ENCODE data around the gene CYB5R3.
"Not testable (repeated sequence)": the region's sequence is repeated elsewhere in the genome, so short reads cannot be mapped to it uniquely, and the experiment has no call there.

Gene CYB5R3

DNA sequence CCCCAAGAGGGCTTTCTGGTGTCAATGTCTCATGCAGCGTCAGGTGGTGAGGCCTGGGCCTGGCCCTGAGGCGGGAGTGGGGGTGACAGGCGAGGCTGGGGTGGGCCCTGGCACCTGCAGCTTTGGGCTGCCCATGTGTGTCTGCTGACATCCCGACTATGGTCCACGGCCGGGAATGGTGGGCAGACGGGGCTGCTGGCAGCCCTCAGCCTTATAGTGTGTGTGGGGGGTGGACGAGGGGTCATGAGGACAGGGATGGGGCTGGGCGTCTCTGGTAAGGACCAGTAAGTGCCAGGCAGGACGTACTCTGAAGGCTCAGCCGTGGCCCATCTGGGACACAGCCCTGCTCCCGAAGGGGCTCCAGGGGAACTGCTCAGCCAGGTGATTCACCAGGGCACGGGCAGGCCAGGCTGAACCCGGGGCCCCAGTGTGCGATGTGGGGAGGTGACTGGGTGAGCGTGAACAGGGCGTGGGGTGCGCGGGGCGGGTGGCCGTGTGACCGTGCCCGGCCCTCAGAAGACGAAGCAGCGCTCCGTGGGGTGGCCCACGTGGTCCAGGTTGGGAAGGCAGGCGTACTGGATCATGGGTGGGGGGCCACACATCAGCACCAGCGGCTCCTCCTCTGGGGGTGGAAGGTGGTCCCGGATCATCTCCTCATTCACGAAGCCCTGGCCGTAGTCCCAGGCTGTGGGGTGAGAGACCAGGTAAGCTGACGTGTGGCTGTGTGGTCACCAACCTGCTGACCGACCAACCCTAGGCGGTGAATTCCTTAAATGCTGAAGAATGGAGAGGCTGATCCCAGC, 29.7 kb downstream of the CYB5R3 start:
- Mint-ChIP-seq H3K27me3 (ENCODE audit: low read depth) (no peaks in the 10 kb centered on the region), H3K36me3 (ENCODE audit: low read depth) (peaks cover 10% of the 10 kb centered on the region), H3K4me1 (peaks cover 21% of the 10 kb centered on the region), H3K27ac (no peak overlapping the region), H3K4me3 (no peak overlapping the region), H3K9me3 (no peaks in the 10 kb centered on the region)
- TF ChIP-seq CTCF (IDR thresholded peaks at IDR 0.05; ENCODE audit: unreplicated experiment in 3 of 3) = no peak

- peak overlapping the region; percentile 52 to 70 (median 66) for H3K27ac Mint-ChIP-seq
- peaks cover 38% of the 10 kb centered on the region for H3K4me1 Mint-ChIP-seq
- H3K27me3 Mint-ChIP-seq (ENCODE audit: low read depth) = no peaks in the 10 kb centered on the region
- peak overlapping the region in 2 of 3 experiments; percentile 1 to 13 for H3K4me3 Mint-ChIP-seq
- H3K36me3 Mint-ChIP-seq (ENCODE audit: low read depth) = peaks cover 19% of the 10 kb centered on the region
- no peak for TF ChIP-seq CTCF (IDR thresholded peaks at IDR 0.05; ENCODE audit: unreplicated experiment in 3 of 3)
- H3K9me3 Mint-ChIP-seq = no peaks in the 10 kb centered on the region
Measured at GRCh38 chr22:42617155-42617983, 31.8 kb downstream of the CYB5R3 start.

- Mint-ChIP-seq H3K4me3 (peak overlapping the region; percentile 95 to 96 (median 96)), H3K36me3 (ENCODE audit: low read depth) (peaks cover 24% of the 10 kb centered on the region), H3K27ac (peak overlapping the region; percentile 100), H3K4me1 (peaks cover 43% of the 10 kb centered on the region)
- H3K9me3 Mint-ChIP-seq; H3K27me3 Mint-ChIP-seq (ENCODE audit: low read depth): not testable (repeated sequence)
Measured at GRCh38 chr22:42615860-42616175, 33.4 kb downstream of the CYB5R3 start.

DNA sequence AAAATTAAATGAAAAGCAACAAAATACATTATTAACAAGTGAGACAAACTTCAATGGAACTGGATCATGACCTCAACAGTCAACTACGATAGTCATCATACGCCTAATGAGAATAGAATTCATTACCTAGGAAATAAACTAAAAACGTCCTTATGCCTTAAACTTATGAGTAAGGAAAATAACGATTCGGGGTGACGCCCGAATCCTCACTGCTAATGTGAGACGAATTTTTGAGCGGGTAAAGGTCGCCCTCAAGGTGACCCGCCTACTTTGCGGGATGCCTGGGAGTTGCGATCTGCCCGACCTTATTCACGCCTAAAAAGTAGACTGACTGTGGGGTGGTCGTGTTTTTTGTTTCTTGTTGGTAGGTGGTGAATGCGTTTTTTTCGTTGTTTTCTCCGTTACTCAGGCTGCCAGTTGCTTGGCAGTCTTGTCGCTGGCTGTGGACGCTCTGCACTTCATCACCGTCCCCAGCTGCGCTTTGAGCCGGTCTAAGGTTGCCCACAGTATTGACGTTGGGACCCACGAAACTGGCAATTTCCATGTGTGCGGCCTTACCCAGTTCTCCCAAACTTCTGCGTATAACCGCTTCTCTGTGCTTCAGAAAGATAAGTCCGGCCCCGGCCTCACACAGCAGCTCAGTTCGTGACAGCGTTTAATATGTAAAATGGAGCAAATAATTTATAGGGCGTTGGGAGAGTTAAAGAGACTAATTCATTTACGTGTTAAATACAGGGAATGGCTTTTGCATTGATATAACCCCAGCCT, 33.9 kb downstream of the CYB5R3 start:
- Mint-ChIP-seq H3K36me3 (ENCODE audit: low read depth) (peaks cover 24% of the 10 kb centered on the region), H3K27ac (peak overlapping the region; percentile 100), H3K4me1 (peaks cover 49% of the 10 kb centered on the region), H3K4me3 (peak overlapping the region; percentile 95 to 96 (median 96)), H3K27me3 (ENCODE audit: low read depth) (no peaks in the 10 kb centered on the region), H3K9me3 (no peaks in the 10 kb centered on the region)
- TF ChIP-seq CTCF (IDR thresholded peaks at IDR 0.05; ENCODE audit: unreplicated experiment in 3 of 3) = no peak

DNA sequence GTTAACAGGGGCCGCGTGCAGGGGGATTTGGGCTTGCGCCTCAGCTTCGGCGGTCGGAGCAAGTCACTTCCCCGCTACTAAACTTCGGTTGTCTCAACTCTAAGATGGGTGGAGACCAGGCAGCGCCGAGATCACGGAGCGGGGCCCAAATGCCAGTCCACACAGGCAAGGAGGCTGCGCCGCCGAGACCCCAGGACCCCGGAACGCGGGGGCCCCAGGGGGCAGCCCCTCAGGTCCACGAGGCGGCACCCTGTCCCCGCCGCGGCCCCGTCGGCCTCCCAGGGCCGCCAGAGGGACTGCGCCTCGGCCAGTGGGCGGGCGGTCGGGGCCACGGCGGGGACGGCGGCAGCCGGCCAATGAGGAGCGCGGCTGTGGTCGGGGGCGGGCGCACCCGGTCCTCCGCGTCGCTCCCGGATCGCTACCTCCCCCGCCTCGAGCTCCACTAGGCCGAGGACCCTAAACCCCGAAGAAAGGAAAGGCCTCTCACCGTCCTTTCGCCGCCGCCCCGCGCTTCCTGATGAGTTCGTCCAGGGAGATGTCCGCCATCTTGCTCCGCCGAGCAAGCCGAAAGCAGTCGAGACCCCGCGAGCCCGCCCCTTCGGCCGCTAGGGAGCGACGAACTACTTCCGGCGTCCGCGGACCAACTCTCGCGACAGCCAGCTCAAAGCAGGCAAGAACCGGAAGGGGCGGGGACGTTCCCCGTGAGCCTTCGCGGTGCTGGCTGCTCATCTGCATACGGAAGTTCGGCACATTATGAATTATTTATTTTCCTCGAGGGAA, 34.7 kb downstream of the CYB5R3 start, which contains the start of gene POLDIP3:
POLDIP3 (minus strand) TSS at position 572 of the 780 bp plus-strand sequence; CDS start at position 546, 26 bp downstream.
- Mint-ChIP-seq H3K9me3 (no peaks in the 10 kb centered on the region), H3K36me3 (ENCODE audit: low read depth) (peaks cover 29% of the 10 kb centered on the region), H3K4me1 (peaks cover 56% of the 10 kb centered on the region), H3K4me3 (peak within 1 kb of the TSS; percentile 96 to 100 (median 97)), H3K27ac (peak within 1 kb of the TSS; percentile 100), H3K27me3 (ENCODE audit: low read depth) (no peaks in the 10 kb centered on the region)
- peak in 1 of 3 experiments; percentile 10 for TF ChIP-seq CTCF (IDR thresholded peaks at IDR 0.05; ENCODE audit: unreplicated experiment in 3 of 3)

Data from nephron (organoid).